HCT116 (cell line): ENCODE measurements around the gene STKLD1. TPM values are rescaled to one million over a fixed set of nuclear protein-coding genes. Genes with fewer than 3 reads are reported as not detected.

ENCODE experiments used
- ATAC-seq: fragments of 200-7000 bp; cut with Tn5 transposase; 2 replicates; pipeline ENCODE4 v1.9.1; 2020; ENCODE audit warnings: mild to moderate bottlenecking, moderate library complexity
- BruUV-seq: library from RNA; stranded (reverse); fragments of 400-500 nt; replicated peaks from 2 replicates; lab custom pipeline; 2021; lab: Mats Ljungman, UMichigan
- CTCF ChIA-PET: fragments of 300-600 bp; sonication (Branson Sonifier 250); formaldehyde crosslinking; loops from one replicate; lab custom pipeline; 2021; ENCODE audit warnings: antibody characterized with exemption; lab: Charles Lee
- POLR2A ChIA-PET: fragments of 300-600, 350-600 bp; sonication (Branson Sonifier 250); formaldehyde crosslinking; loops from one replicate; lab custom pipeline; 2021; ENCODE audit warnings: antibody characterized with exemption; lab: Charles Lee
- RAD21 ChIA-PET, 2 experiments: fragments of 300-600 bp; sonication (Branson Sonifier 250); formaldehyde crosslinking; loops; one replicate each; lab custom pipeline; 2023; ENCODE audit warnings: low total read pairs in 2 of 2; ENCODE audit not compliant: uncharacterized antibody in 2 of 2, unreplicated experiment in 2 of 2, low non-redundant PET in 1 of 2; lab: Charles Lee
- DNase-seq: peaks from one replicate; pipeline ENCODE4 v3.0.0-alpha.2; 2010; ENCODE audit warnings: low read depth, low spot score
- H2AFZ ChIP-seq: fragments of 200-600 bp; shearing (Covaris generic), sonication (generic); 2 replicates; pipeline ENCODE4 v1.6.1; 2017; ENCODE audit warnings: low read depth, mixed run types, mixed read lengths, antibody characterized with exemption, low read length; ENCODE audit not compliant: poor library complexity, severe bottlenecking
- H3K27ac ChIP-seq: 2 replicates; pipeline ENCODE4 v1.5.1; 2012; ENCODE audit warnings: low read depth, low read length
- H3K27me3 ChIP-seq: fragments of 200-600 bp; sonication (generic); 2 replicates; pipeline ENCODE4 v1.6.1; 2016; ENCODE audit warnings: mixed run types, low read length, mixed read lengths; ENCODE audit not compliant: insufficient read depth
- H3K36me3 ChIP-seq, 2 experiments: fragments of 200-500 bp in 1 of 2; fragments of 200-600 bp in 1 of 2; sonication (Bioruptor generic) in 1 of 2; sonication (generic) in 1 of 2; 2 replicates each; pipeline versions ENCODE4 v1.5.1 to v1.6.1; 2014 to 2016; ENCODE audit warnings: low read length in 2 of 2, inconsistent platforms in 1 of 2, mixed read lengths in 1 of 2, mixed run types in 1 of 2; ENCODE audit not compliant: insufficient read depth in 2 of 2, control insufficient read depth in 1 of 2
- H3K4me1 ChIP-seq, 2 experiments: fragments of 200-600 bp in 1 of 2; sonication (generic) in 1 of 2; 2 replicates each; pipeline versions ENCODE4 v1.5.1 to v1.6.1; 2012 to 2017; ENCODE audit warnings: low read length in 2 of 2, inconsistent platforms in 1 of 2, mild to moderate bottlenecking in 1 of 2, mixed read lengths in 1 of 2, mixed run types in 1 of 2, moderate library complexity in 1 of 2; ENCODE audit not compliant: insufficient read depth in 2 of 2, control insufficient read depth in 1 of 2
- H3K4me2 ChIP-seq: fragments of 200-600 bp; sonication (generic); 2 replicates; pipeline ENCODE4 v1.6.1; 2017; ENCODE audit warnings: mixed run types, low read length, mixed read lengths
- H3K4me3 ChIP-seq, 2 experiments: fragments of 200-600 bp in 1 of 2; sonication (generic) in 1 of 2; replicated peaks in 1 of 2; 2 replicates each; pipeline ENCODE4 v1.5.1; 2011 to 2016; ENCODE audit warnings: low read length in 2 of 2, control low read depth in 1 of 2, low read depth in 1 of 2, mild to moderate bottlenecking in 1 of 2, mixed read lengths in 1 of 2, mixed run types in 1 of 2
- H3K79me2 ChIP-seq: fragments of 200-600 bp; sonication (generic); 2 replicates; pipeline ENCODE4 v1.6.1; 2017; ENCODE audit warnings: mild to moderate bottlenecking, mixed run types, low read length, moderate library complexity, mixed read lengths; ENCODE audit not compliant: insufficient read depth
- H3K9ac ChIP-seq: fragments of 200-600 bp; sonication (generic); 2 replicates; pipeline ENCODE4 v1.6.1; 2016; ENCODE audit warnings: low read length, mixed read lengths
- H3K9me2 ChIP-seq: fragments of 200-600 bp; sonication (generic), shearing (Covaris generic); 2 replicates; pipeline ENCODE4 v1.6.1; 2017; ENCODE audit warnings: mixed run types, mild to moderate bottlenecking, moderate library complexity; ENCODE audit not compliant: insufficient read depth
- H3K9me3 ChIP-seq, 2 experiments: fragments of 200-500 bp in 1 of 2; fragments of 200-600 bp in 1 of 2; sonication (Bioruptor generic) in 1 of 2; sonication (generic) in 1 of 2; 2 replicates each; pipeline ENCODE4 v1.6.1; 2014 to 2017; ENCODE audit warnings: low read length in 2 of 2, mixed read lengths in 2 of 2, inconsistent platforms in 1 of 2, low read depth in 1 of 2, mild to moderate bottlenecking in 1 of 2, mixed run types in 1 of 2, moderate library complexity in 1 of 2; ENCODE audit not compliant: control insufficient read depth in 1 of 2, insufficient read depth in 1 of 2
- H4K20me1 ChIP-seq: fragments of 200-600 bp; sonication (generic), shearing (Covaris generic); 2 replicates; pipeline ENCODE4 v1.6.1; 2017; ENCODE audit warnings: mixed run types, mild to moderate bottlenecking, moderate library complexity; ENCODE audit not compliant: insufficient read depth
- CEBPB ChIP-seq: IDR thresholded peaks from 2 replicates; pipeline ENCODE4 v1.6.1; 2012; ENCODE audit warnings: low read depth
- CTCF ChIP-seq, 3 experiments: fragments of 200-600 bp in 1 of 3; sonication (generic) in 1 of 3; IDR thresholded peaks in 2 of 3; conservative IDR thresholded peaks in 1 of 3; 2 replicates each; pipeline ENCODE4 v1.5.1; 2012 to 2017; ENCODE audit warnings: low read depth in 2 of 3, low read length in 2 of 3, antibody characterized with exemption in 1 of 3, borderline replicate concordance in 1 of 3, control low read depth in 1 of 3, mild to moderate bottlenecking in 1 of 3, mixed read lengths in 1 of 3, mixed run types in 1 of 3, moderate library complexity in 1 of 3; ENCODE audit not compliant: insufficient read depth in 1 of 3
- FOSL1 ChIP-seq: IDR thresholded peaks from 2 replicates; pipeline ENCODE4 v1.6.1; 2012; ENCODE audit warnings: low read depth
- JUND ChIP-seq: IDR thresholded peaks from 2 replicates; pipeline ENCODE4 v1.6.1; 2012
- REST ChIP-seq: IDR thresholded peaks from 2 replicates; pipeline ENCODE4 v1.6.1; 2012; ENCODE audit warnings: low read depth
- YY1 ChIP-seq: IDR thresholded peaks from 2 replicates; pipeline ENCODE4 v1.6.1; 2011; ENCODE audit warnings: low read length, low read depth, moderate library complexity, mild to moderate bottlenecking; ENCODE audit not compliant: insufficient replicate concordance; ENCODE audit errors: extremely low read depth
- intact Hi-C: fragments of 100-400 bp; cut with micrococcal nuclease; formaldehyde crosslinking; loops from 2 replicates; pipeline ENCODE4 v1.10.0; 2022
- total RNA-seq: library from RNA; stranded (reverse); gene quantifications from one replicate; pipeline ENCODE4 v1.2.1, GENCODE V29; 2021; ENCODE audit not compliant: unreplicated experiment

STKLD1 gene
- total RNA-seq, 1 experiment from 2014 or later: 0.37 TPM

GRCh38 chr9:133394687-133395271 lies 18.6 kb downstream of the STKLD1 start:
- Histone ChIP-seq H3K36me3 (no peaks in the 10 kb centered on the region), H3K4me3 (no peak overlapping the region), H3K4me2 (no peak overlapping the region), H3K9ac (no peak overlapping the region), H2AFZ (no peak overlapping the region), H4K20me1 (no peaks in the 10 kb centered on the region), H3K79me2 (no peaks in the 10 kb centered on the region), H3K4me1 (no peaks in the 10 kb centered on the region), H3K9me2 (no peaks in the 10 kb centered on the region), H3K9me3 (no peaks in the 10 kb centered on the region), H3K27me3 (0 out of 2 replicates have a peak, but pooled peaks cover 2% of the 10 kb centered on the region), H3K27ac (no peak overlapping the region)
- BruUV-seq: no TSS peak
- ChIA-PET POLR2A (no interaction called here), RAD21 (no interaction called here), CTCF (interaction anchor here (0.6 kb wide), 1 partner anchor 10 kb away, joined by 3 read pairs; no protein-coding TSS in a partner anchor)
- DNase-seq: no peak
- intact Hi-C loops: no loop called here
- peak; percentile 19; the same call in 1 of the 2 replicates for ATAC-seq
- TF ChIP-seq YY1: no peak
- no peak for TF ChIP-seq JUND
- TF ChIP-seq REST: no peak
- TF ChIP-seq CTCF (IDR thresholded peaks at IDR 0.05 in 2 of 3, conservative IDR thresholded peaks at IDR 0.05 in 1 of 3; ENCODE audit: borderline replicate concordance in 1 of 3, insufficient read depth in 1 of 3, low read depth in 2 of 3, low read length in 2 of 3): no peak
- no peak for TF ChIP-seq CEBPB
- no peak for TF ChIP-seq FOSL1
